Measurements from ENCODE around the gene TGM5. TPM values are rescaled to one million over a fixed set of nuclear protein-coding genes. Genes with fewer than 3 reads are reported as not detected.

The TGM5 gene
- total and polyA plus RNA-seq, 2 experiments from 2014 or later: not detected

DNA sequence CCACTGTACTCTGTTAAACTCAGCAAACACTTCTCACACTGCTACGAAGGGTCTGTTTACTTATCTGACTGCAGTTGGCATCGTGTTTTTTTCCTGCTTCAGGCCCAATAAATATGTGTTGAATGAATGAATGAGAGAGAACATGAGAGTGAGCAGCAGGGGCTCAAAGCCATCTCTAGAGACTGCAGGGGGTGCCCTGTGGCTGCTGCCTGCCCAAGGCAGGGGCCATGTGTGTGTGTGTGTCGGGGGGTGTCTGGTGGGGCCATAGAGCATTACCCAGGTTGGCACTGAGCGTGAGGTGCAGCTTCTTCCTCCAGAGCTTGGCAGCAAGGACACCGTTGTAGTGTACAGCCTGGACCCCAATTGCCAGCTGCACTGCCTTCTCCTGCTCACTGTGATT, 60.7 kb downstream of the TGM5 start (continued):
- TF ChIP-seq ZNF462 (CRISPR knock-in tag; IDR thresholded peaks at IDR 0.05): no peak

DNA sequence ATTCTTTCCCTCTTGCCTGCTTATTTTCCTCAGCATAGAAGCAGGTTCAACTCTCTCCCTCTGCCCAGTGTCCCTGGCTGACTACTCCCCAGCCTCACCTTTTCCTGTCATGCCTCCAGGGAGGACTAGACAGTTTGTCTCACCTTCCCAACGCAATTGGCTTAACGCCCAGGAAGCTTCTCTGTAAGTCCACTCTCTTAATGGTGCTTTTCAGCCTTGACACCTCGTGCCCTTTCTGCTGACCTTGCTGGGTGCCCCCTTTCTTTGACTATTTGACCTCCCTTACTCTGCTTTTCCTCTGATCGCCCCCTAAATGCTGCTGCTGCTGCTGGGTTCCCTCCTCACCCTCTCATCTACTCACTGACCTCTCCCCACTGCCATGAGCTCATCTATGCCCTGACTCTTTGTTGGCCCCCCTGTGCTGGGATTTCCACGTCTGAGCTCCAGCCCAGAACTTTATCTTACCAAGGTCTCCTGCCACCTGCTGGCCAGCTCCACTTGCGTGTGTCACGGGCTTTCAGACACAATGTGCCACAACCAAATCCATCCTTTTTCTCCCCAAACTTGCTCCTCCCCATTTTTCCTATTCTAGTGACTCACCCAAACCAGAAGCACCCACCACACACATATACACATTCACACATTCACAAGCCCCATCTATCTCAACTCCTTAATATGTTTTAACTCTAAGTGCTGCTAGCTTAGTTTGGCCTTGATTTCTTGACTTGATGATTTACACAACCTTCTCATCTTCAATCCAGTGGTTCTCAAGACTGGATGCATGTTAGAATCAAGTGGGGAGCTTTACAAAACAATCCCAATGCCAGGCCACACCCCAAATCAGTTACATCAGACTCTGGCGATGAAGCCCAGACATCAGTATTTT, 62.5 kb downstream of the TGM5 start:
- Histone ChIP-seq H3K4me2 (no peak overlapping the region), H3K9me2 (ENCODE audit: insufficient read depth) (no peaks in the 10 kb centered on the region), H3K4me1 (ENCODE audit: insufficient read depth) (no peaks in the 10 kb centered on the region), H4K20me1 (replicated peaks; ENCODE audit: insufficient read depth) (no peaks in the 10 kb centered on the region), H3K36me3 (ENCODE audit: insufficient read depth) (no peaks in the 10 kb centered on the region), H3F3A (replicated peaks; ENCODE audit: low read depth) (no peaks in the 10 kb centered on the region), H3K4me3 (no peak overlapping the region), H3K27me3 (ENCODE audit: insufficient read depth) (no peaks in the 10 kb centered on the region), H3K79me2 (replicated peaks; ENCODE audit: insufficient read depth) (no peaks in the 10 kb centered on the region), H3K27ac (ENCODE audit: low read depth) (no peak overlapping the region), H2AFZ (peak overlapping the region; percentile 28)
- DNase-seq (ENCODE audit: low spot score) (peak; percentile 89), ATAC-seq (peak; percentile 76)
- Mint-ChIP-seq H3K36me3 (ENCODE audit: low read depth) (no peaks in the 10 kb centered on the region), H3K9me3 (no peaks in the 10 kb centered on the region; the same call in 2 of the 3 replicates), H3K27me3 (ENCODE audit: insufficient read depth, low read depth, poor library complexity) (peaks cover 10% of the 10 kb centered on the region), H3K4me3 (no peak overlapping the region), H3K27ac (no peak overlapping the region), H3K4me1 (peaks cover 11% of the 10 kb centered on the region)
- TF ChIP-seq NANOG (IDR thresholded peaks at IDR 0.05; ENCODE audit: borderline replicate concordance): no peak
- no peak for TF ChIP-seq EZH2 (IDR thresholded peaks at IDR 0.05; ENCODE audit: low read depth, unreplicated experiment)
- TF ChIP-seq CTCF (conservative IDR thresholded peaks at IDR 0.05; ENCODE audit: low read depth in 2 of 2): peak; percentile 75 to 80
